ENCODE data around the gene PAX3. TPM values are rescaled to one million over a fixed set of nuclear protein-coding genes. Genes with fewer than 3 reads are reported as not detected.

Gene PAX3
- total and polyA plus RNA-seq, 2 of the 13 experiments (the other 11 are each of a cell fraction or from before 2014, with no cell fraction given) = 0.07 TPM; not detected in 1

- TF ChIP-seq, protein P1, sequence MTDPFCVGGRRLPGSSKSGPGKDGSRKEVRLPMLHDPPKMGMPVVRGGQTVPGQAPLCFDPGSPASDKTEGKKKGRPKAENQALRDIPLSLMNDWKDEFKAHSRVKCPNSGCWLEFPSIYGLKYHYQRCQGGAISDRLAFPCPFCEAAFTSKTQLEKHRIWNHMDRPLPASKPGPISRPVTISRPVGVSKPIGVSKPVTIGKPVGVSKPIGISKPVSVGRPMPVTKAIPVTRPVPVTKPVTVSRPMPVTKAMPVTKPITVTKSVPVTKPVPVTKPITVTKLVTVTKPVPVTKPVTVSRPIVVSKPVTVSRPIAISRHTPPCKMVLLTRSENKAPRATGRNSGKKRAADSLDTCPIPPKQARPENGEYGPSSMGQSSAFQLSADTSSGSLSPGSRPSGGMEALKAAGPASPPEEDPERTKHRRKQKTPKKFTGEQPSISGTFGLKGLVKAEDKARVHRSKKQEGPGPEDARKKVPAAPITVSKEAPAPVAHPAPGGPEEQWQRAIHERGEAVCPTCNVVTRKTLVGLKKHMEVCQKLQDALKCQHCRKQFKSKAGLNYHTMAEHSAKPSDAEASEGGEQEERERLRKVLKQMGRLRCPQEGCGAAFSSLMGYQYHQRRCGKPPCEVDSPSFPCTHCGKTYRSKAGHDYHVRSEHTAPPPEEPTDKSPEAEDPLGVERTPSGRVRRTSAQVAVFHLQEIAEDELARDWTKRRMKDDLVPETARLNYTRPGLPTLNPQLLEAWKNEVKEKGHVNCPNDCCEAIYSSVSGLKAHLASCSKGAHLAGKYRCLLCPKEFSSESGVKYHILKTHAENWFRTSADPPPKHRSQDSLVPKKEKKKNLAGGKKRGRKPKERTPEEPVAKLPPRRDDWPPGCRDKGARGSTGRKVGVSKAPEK (CRISPR knock-in tag; IDR thresholded peaks at IDR 0.05; ENCODE audit: borderline replicate concordance) = no peak
- TF ChIP-seq TAF15 (IDR thresholded peaks at IDR 0.05; ENCODE audit: low read depth, low read length, poor library complexity, severe bottlenecking) (no peak), TRAFD1 (CRISPR knock-in tag; IDR thresholded peaks at IDR 0.05; ENCODE audit: borderline replicate concordance) (no peak), ZNF687 (CRISPR knock-in tag; IDR thresholded peaks at IDR 0.05) (peak; percentile 27; the same call in 1 of the 2 replicates), MXD3 (CRISPR knock-in tag; IDR thresholded peaks at IDR 0.05) (no peak), MAFG (CRISPR knock-in tag; IDR thresholded peaks at IDR 0.05) (0 out of 2 replicates have a peak, but pooled peaks have one; percentile 16), ZC3H4 (CRISPR knock-in tag; IDR thresholded peaks at IDR 0.05; ENCODE audit: borderline replicate concordance) (no peak)
- TF ChIP-seq, protein P2, sequence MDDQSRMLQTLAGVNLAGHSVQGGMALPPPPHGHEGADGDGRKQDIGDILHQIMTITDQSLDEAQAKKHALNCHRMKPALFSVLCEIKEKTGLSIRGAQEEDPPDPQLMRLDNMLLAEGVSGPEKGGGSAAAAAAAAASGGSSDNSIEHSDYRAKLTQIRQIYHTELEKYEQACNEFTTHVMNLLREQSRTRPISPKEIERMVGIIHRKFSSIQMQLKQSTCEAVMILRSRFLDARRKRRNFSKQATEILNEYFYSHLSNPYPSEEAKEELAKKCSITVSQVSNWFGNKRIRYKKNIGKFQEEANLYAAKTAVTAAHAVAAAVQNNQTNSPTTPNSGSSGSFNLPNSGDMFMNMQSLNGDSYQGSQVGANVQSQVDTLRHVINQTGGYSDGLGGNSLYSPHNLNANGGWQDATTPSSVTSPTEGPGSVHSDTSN (CRISPR knock-in tag; IDR thresholded peaks at IDR 0.05; ENCODE audit: borderline replicate concordance) = no peak
- TF ChIP-seq, protein P3, sequence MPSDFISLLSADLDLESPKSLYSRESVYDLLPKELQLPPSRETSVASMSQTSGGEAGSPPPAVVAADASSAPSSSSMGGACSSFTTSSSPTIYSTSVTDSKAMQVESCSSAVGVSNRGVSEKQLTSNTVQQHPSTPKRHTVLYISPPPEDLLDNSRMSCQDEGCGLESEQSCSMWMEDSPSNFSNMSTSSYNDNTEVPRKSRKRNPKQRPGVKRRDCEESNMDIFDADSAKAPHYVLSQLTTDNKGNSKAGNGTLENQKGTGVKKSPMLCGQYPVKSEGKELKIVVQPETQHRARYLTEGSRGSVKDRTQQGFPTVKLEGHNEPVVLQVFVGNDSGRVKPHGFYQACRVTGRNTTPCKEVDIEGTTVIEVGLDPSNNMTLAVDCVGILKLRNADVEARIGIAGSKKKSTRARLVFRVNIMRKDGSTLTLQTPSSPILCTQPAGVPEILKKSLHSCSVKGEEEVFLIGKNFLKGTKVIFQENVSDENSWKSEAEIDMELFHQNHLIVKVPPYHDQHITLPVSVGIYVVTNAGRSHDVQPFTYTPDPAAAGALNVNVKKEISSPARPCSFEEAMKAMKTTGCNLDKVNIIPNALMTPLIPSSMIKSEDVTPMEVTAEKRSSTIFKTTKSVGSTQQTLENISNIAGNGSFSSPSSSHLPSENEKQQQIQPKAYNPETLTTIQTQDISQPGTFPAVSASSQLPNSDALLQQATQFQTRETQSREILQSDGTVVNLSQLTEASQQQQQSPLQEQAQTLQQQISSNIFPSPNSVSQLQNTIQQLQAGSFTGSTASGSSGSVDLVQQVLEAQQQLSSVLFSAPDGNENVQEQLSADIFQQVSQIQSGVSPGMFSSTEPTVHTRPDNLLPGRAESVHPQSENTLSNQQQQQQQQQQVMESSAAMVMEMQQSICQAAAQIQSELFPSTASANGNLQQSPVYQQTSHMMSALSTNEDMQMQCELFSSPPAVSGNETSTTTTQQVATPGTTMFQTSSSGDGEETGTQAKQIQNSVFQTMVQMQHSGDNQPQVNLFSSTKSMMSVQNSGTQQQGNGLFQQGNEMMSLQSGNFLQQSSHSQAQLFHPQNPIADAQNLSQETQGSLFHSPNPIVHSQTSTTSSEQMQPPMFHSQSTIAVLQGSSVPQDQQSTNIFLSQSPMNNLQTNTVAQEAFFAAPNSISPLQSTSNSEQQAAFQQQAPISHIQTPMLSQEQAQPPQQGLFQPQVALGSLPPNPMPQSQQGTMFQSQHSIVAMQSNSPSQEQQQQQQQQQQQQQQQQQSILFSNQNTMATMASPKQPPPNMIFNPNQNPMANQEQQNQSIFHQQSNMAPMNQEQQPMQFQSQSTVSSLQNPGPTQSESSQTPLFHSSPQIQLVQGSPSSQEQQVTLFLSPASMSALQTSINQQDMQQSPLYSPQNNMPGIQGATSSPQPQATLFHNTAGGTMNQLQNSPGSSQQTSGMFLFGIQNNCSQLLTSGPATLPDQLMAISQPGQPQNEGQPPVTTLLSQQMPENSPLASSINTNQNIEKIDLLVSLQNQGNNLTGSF (CRISPR knock-in tag; IDR thresholded peaks at IDR 0.05) = no peak
These were observed 21.0 kb upstream of the PAX3 start (continued) for GRCh38 chr2:222319586-222320435.
